Right lobe of liver (tissue), 4 donors: ENCODE results near the gene UBAC2.

Experiments
- POLR2A ChIP-seq: fragments of 450-650 bp; IDR thresholded peaks from one replicate; pipeline ENCODE4 v1.6.1; 2017; ENCODE audit warnings: antibody characterized with exemption, mild to moderate bottlenecking
- TF ChIP-seq, protein P1 (sequence below), 4 donors: fragments of 200-600 bp in 3 of 4; fragments of 450-650 bp in 1 of 4; IDR thresholded peaks; one replicate each; pipeline versions ENCODE4 v1.5.1 to v1.8.0; 2016 to 2022; ENCODE audit warnings: antibody characterized with exemption in 4 of 4, mild to moderate bottlenecking in 2 of 4
- donor health status: DM: no; HTN: no; CAD: no.
- donor health status: DM: no; HTN: no; CAD: no.
- donor health status: DM: no; HTN: yes; CAD: no.

DNA sequence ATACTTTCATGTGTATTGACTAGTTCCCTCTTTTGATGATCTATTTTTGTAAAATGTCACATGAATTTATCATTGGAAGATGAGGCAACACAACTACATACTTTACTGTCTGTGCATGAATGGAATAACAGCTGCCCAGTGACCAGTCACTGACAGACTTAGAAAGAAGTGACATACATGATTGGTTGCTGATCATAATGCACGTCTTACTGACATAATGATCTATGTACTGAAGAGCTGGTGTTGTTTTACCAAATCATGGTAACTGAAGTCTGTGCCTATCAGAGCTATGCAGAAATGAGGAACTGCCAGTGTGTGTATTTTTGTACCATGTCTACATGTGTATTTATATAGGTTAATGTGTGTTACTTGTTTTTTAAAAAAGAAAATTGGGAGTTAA is 31.1 kb downstream of the UBAC2 start:
- TF ChIP-seq, protein P1, sequence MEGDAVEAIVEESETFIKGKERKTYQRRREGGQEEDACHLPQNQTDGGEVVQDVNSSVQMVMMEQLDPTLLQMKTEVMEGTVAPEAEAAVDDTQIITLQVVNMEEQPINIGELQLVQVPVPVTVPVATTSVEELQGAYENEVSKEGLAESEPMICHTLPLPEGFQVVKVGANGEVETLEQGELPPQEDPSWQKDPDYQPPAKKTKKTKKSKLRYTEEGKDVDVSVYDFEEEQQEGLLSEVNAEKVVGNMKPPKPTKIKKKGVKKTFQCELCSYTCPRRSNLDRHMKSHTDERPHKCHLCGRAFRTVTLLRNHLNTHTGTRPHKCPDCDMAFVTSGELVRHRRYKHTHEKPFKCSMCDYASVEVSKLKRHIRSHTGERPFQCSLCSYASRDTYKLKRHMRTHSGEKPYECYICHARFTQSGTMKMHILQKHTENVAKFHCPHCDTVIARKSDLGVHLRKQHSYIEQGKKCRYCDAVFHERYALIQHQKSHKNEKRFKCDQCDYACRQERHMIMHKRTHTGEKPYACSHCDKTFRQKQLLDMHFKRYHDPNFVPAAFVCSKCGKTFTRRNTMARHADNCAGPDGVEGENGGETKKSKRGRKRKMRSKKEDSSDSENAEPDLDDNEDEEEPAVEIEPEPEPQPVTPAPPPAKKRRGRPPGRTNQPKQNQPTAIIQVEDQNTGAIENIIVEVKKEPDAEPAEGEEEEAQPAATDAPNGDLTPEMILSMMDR (IDR thresholded peaks at IDR 0.05), result no peak
- TF ChIP-seq POLR2A, result no peak
